HepG2 (cell line): ENCODE results near the gene BPGM. TPM values are rescaled to one million over a fixed set of nuclear protein-coding genes. Genes with fewer than 3 reads are reported as not detected.

ENCODE experiments used
- CREM ChIP-seq, 2 experiments: sonication (generic) in 1 of 2; formaldehyde crosslinking in 1 of 2; IDR thresholded peaks; 2 replicates each; pipeline versions ENCODE4 v1.4.0 to v1.6.1; 2016 to 2020; ENCODE audit warnings: antibody characterized with exemption in 1 of 2, mild to moderate bottlenecking in 1 of 2, missing genetic modification reagents in 1 of 2
- HNRNPLL ChIP-seq: fragments of 200-400 bp; formaldehyde crosslinking; IDR thresholded peaks from 2 replicates; pipeline ENCODE4 v1.6.1; 2017; ENCODE audit warnings: mild to moderate bottlenecking, low read depth, low read length; ENCODE audit not compliant: poor library complexity, severe bottlenecking
- SP1 ChIP-seq, 2 experiments: fragments of 450-650 bp in 1 of 2; sonication (generic) in 1 of 2; formaldehyde crosslinking in 1 of 2; IDR thresholded peaks; 2 replicates each; pipeline versions ENCODE4 v1.4.0 to v1.6.1; 2016 to 2020; ENCODE audit warnings: missing genetic modification reagents in 1 of 2
- ZBTB3 ChIP-seq: sonication (generic); formaldehyde crosslinking; IDR thresholded peaks from 2 replicates; pipeline ENCODE4 v1.4.0; 2020; ENCODE audit warnings: low read depth, mild to moderate bottlenecking, moderate library complexity, missing genetic modification reagents, borderline replicate concordance
- ZNF17 ChIP-seq: sonication (generic); formaldehyde crosslinking; IDR thresholded peaks from 2 replicates; pipeline ENCODE4 v1.5.0; 2020; ENCODE audit warnings: mild to moderate bottlenecking, missing genetic modification reagents
- ZNF546 ChIP-seq: sonication (generic); formaldehyde crosslinking; conservative IDR thresholded peaks from 2 replicates; pipeline ENCODE4 v1.8.1; 2023; ENCODE audit warnings: mild to moderate bottlenecking, missing genetic modification reagents
- ZNF710 ChIP-seq: sonication (generic); formaldehyde crosslinking; IDR thresholded peaks from 2 replicates; pipeline ENCODE4 v1.5.0; 2020; ENCODE audit warnings: mild to moderate bottlenecking, missing genetic modification reagents, borderline replicate concordance
- polyA plus RNA-seq, 8 experiments: library from polyadenylated mRNA; depleted of rRNA in 3 of 8; stranded (reverse) in 7 of 8; unstranded in 1 of 8; fragments of >200 nt; fragmentation: Illumina TruSeq in 4 of 8; extraction: Trizol in 4 of 8; gene quantifications; 2 replicates each; pipeline versions ENCODE4 v1.2.1 to v1.2.3, GENCODE V29; 2011 to 2016; ENCODE audit warnings: low read depth in 4 of 8, missing spikeins in 1 of 8, mixed read lengths in 1 of 8; ENCODE audit not compliant: insufficient read depth in 1 of 8
- total RNA-seq, 5 experiments: library from RNA; depleted of rRNA; stranded (reverse); fragments of >200 nt; fragmentation: Illumina TruSeq; extraction: Trizol; gene quantifications; 2 replicates each; pipeline ENCODE4 v1.2.3, GENCODE V29; 2016; ENCODE audit warnings: low read depth in 1 of 5
- TF ChIP-seq, protein P1 (sequence below): sonication (generic); formaldehyde crosslinking; IDR thresholded peaks from 2 replicates; pipeline ENCODE4 v1.5.1; 2020; ENCODE audit warnings: missing genetic modification reagents, mild to moderate bottlenecking, borderline replicate concordance
- TF ChIP-seq, protein P2 (sequence below): IDR thresholded peaks from 2 replicates; pipeline ENCODE4 v1.4.0; 2020; ENCODE audit warnings: mild to moderate bottlenecking, missing genetic modification reagents
- TF ChIP-seq, protein P3 (sequence below): fragments of 450-650 bp; IDR thresholded peaks from 2 replicates; pipeline ENCODE4 v1.6.1; 2017; ENCODE audit warnings: mild to moderate bottlenecking

The BPGM gene
- total and polyA plus RNA-seq, 2 of the 13 experiments (the other 11 are each of a cell fraction or from before 2014, with no cell fraction given): 4.0 to 7.5 TPM

GRCh38 chr7:134709197-134709596 lies 62.5 kb downstream of the BPGM start (continued):
- TF ChIP-seq ZNF710 (CRISPR knock-in tag) (no peak), ZBTB3 (CRISPR knock-in tag) (no peak), ZNF546 (CRISPR knock-in tag) (no peak), ZNF17 (no peak), HNRNPLL (no peak), SP1 (IDR thresholded peaks at IDR 0.05) (no peak), SP1 (CRISPR knock-in tag; IDR thresholded peaks at IDR 0.05) (no peak), CREM (IDR thresholded peaks at IDR 0.05) (no peak), CREM (CRISPR knock-in tag; IDR thresholded peaks at IDR 0.05) (no peak)
- TF ChIP-seq, protein P1, sequence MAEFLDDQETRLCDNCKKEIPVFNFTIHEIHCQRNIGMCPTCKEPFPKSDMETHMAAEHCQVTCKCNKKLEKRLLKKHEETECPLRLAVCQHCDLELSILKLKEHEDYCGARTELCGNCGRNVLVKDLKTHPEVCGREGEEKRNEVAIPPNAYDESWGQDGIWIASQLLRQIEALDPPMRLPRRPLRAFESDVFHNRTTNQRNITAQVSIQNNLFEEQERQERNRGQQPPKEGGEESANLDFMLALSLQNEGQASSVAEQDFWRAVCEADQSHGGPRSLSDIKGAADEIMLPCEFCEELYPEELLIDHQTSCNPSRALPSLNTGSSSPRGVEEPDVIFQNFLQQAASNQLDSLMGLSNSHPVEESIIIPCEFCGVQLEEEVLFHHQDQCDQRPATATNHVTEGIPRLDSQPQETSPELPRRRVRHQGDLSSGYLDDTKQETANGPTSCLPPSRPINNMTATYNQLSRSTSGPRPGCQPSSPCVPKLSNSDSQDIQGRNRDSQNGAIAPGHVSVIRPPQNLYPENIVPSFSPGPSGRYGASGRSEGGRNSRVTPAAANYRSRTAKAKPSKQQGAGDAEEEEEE (CRISPR knock-in tag): no peak
- TF ChIP-seq, protein P2, sequence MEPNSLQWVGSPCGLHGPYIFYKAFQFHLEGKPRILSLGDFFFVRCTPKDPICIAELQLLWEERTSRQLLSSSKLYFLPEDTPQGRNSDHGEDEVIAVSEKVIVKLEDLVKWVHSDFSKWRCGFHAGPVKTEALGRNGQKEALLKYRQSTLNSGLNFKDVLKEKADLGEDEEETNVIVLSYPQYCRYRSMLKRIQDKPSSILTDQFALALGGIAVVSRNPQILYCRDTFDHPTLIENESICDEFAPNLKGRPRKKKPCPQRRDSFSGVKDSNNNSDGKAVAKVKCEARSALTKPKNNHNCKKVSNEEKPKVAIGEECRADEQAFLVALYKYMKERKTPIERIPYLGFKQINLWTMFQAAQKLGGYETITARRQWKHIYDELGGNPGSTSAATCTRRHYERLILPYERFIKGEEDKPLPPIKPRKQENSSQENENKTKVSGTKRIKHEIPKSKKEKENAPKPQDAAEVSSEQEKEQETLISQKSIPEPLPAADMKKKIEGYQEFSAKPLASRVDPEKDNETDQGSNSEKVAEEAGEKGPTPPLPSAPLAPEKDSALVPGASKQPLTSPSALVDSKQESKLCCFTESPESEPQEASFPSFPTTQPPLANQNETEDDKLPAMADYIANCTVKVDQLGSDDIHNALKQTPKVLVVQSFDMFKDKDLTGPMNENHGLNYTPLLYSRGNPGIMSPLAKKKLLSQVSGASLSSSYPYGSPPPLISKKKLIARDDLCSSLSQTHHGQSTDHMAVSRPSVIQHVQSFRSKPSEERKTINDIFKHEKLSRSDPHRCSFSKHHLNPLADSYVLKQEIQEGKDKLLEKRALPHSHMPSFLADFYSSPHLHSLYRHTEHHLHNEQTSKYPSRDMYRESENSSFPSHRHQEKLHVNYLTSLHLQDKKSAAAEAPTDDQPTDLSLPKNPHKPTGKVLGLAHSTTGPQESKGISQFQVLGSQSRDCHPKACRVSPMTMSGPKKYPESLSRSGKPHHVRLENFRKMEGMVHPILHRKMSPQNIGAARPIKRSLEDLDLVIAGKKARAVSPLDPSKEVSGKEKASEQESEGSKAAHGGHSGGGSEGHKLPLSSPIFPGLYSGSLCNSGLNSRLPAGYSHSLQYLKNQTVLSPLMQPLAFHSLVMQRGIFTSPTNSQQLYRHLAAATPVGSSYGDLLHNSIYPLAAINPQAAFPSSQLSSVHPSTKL (CRISPR knock-in tag): no peak
- TF ChIP-seq, protein P3, sequence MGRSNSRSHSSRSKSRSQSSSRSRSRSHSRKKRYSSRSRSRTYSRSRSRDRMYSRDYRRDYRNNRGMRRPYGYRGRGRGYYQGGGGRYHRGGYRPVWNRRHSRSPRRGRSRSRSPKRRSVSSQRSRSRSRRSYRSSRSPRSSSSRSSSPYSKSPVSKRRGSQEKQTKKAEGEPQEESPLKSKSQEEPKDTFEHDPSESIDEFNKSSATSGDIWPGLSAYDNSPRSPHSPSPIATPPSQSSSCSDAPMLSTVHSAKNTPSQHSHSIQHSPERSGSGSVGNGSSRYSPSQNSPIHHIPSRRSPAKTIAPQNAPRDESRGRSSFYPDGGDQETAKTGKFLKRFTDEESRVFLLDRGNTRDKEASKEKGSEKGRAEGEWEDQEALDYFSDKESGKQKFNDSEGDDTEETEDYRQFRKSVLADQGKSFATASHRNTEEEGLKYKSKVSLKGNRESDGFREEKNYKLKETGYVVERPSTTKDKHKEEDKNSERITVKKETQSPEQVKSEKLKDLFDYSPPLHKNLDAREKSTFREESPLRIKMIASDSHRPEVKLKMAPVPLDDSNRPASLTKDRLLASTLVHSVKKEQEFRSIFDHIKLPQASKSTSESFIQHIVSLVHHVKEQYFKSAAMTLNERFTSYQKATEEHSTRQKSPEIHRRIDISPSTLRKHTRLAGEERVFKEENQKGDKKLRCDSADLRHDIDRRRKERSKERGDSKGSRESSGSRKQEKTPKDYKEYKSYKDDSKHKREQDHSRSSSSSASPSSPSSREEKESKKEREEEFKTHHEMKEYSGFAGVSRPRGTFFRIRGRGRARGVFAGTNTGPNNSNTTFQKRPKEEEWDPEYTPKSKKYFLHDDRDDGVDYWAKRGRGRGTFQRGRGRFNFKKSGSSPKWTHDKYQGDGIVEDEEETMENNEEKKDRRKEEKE: no peak
- TF ChIP-seq, all 625 proteins: peak for 0
